Activated naive CD8-positive, alpha-beta T cell treated with anti-CD3 and anti-CD28 coated beads for 36 hours (primary cell): ENCODE results near the gene PEPD. TPM values are rescaled to one million over a fixed set of nuclear protein-coding genes. Genes with fewer than 3 reads are reported as not detected.

ENCODE experiments used
- DNase-seq: peaks from one replicate; pipeline ENCODE4 v3.0.0; 2021
- H3K27ac Mint-ChIP-seq: one replicate; pipeline ENCODE4 v1.8.0; 2022; ENCODE audit warnings: mild to moderate bottlenecking, moderate library complexity, mixed read lengths
- H3K27me3 Mint-ChIP-seq: one replicate; pipeline ENCODE4 v1.8.0; 2022; ENCODE audit warnings: mild to moderate bottlenecking, mixed read lengths
- H3K36me3 Mint-ChIP-seq: one replicate; pipeline ENCODE4 v1.8.0; 2021; ENCODE audit warnings: mild to moderate bottlenecking, mixed read lengths
- H3K4me1 Mint-ChIP-seq: one replicate; pipeline ENCODE4 v1.8.0; 2021; ENCODE audit warnings: mixed read lengths
- H3K4me3 Mint-ChIP-seq: one replicate; pipeline ENCODE4 v1.8.0; 2022; ENCODE audit warnings: mild to moderate bottlenecking, moderate library complexity, mixed read lengths
- H3K9me3 Mint-ChIP-seq: one replicate; pipeline ENCODE4 v1.8.0; 2022; ENCODE audit warnings: mixed read lengths
- total RNA-seq, 2 experiments: library from RNA; stranded (reverse); gene quantifications; one replicate each; pipeline ENCODE4 v1.2.3, GENCODE V29; 2021

PEPD gene
- total RNA-seq, 2 experiments from 2014 or later = 36.3 to 39.4 TPM

- H3K4me3 Mint-ChIP-seq = no peak overlapping the region
- peaks cover 22% of the 10 kb centered on the region for H3K4me1 Mint-ChIP-seq
- no peaks in the 10 kb centered on the region for H3K9me3 Mint-ChIP-seq
- no peaks in the 10 kb centered on the region for H3K27me3 Mint-ChIP-seq
- no peaks in the 10 kb centered on the region for H3K36me3 Mint-ChIP-seq
- no peak for DNase-seq
- H3K27ac Mint-ChIP-seq = no peak overlapping the region
These were observed 2.6 kb upstream of the PEPD start for GRCh38 chr19:33524024-33524664.

DNA sequence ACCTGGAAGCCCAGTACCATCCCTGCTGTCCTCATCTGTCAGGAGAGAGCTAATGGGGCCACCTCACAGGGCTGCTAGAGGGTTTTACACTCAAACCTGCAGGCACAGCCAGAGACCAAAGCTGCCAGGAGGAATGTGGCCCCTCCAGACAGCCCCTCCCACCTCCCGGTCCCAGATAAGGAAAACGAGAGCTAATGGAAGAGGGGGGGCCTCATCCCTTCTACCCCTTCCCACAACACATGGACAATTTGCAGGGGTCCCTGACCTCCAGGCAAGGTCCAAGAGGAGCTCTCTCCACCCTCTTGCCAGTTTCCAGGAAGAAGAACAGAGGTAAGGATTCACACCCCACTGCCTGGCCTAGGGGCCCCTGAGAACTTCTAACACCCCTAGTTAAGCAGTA, 1.6 kb upstream of the PEPD start:
- H3K9me3 Mint-ChIP-seq = no peaks in the 10 kb centered on the region
- no peak overlapping the region for H3K4me3 Mint-ChIP-seq
- peaks cover 24% of the 10 kb centered on the region for H3K4me1 Mint-ChIP-seq
- no peak for DNase-seq
- H3K27me3 Mint-ChIP-seq = no peaks in the 10 kb centered on the region
- H3K36me3 Mint-ChIP-seq = no peaks in the 10 kb centered on the region
- no peak overlapping the region for H3K27ac Mint-ChIP-seq

GRCh38 chr19:33522371-33522662, 726 bp upstream of the PEPD start:
- Mint-ChIP-seq H3K36me3 (no peaks in the 10 kb centered on the region), H3K27ac (peak overlapping the region; percentile 81), H3K4me3 (peak overlapping the region; percentile 94), H3K27me3 (no peaks in the 10 kb centered on the region), H3K4me1 (peaks cover 24% of the 10 kb centered on the region), H3K9me3 (no peaks in the 10 kb centered on the region)
- DNase-seq = no peak

DNA sequence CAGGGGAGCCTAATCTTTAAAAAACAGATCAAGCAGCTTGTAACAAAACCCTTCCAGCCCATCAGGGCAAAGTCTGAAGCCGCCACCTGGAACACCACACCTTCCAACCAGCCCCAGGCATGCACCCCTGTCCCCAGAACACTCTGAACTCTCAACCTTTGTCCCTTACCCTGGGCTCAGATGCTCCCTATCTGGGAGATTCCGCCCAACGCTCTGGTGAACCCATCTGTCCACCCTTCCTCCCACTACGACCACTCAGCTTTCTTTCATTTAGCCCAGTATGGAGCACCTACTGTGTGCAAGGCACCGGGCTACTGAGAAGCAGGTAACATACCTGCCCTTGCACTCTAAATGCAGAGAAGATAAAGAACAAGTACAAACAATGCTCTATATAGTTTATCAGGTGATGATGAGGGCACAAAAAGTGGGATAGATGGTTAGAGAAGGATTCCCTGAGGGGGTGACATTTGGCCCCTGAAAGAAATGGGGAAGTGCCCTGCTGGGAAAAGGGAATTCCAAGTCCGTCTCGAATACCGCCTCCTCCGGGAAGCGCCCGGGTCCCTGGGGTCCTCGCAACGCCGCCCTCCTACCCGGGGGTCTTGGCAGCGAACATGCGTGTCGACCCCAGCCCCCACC, 629 bp downstream of the PEPD start:
- Mint-ChIP-seq H3K36me3 (no peaks in the 10 kb centered on the region), H3K4me1 (peaks cover 26% of the 10 kb centered on the region), H3K4me3 (peak overlapping the region; percentile 94), H3K27ac (peak overlapping the region; percentile 67), H3K27me3 (no peaks in the 10 kb centered on the region), H3K9me3 (no peaks in the 10 kb centered on the region)
- no peak for DNase-seq

- Mint-ChIP-seq H3K27me3 (no peaks in the 10 kb centered on the region), H3K4me1 (peaks cover 29% of the 10 kb centered on the region), H3K27ac (no peak overlapping the region), H3K4me3 (peak overlapping the region; percentile 94), H3K9me3 (no peaks in the 10 kb centered on the region), H3K36me3 (no peaks in the 10 kb centered on the region)
- DNase-seq = no peak
These were observed 1.4 kb downstream of the PEPD start for GRCh38 chr19:33520048-33520643.

DNA sequence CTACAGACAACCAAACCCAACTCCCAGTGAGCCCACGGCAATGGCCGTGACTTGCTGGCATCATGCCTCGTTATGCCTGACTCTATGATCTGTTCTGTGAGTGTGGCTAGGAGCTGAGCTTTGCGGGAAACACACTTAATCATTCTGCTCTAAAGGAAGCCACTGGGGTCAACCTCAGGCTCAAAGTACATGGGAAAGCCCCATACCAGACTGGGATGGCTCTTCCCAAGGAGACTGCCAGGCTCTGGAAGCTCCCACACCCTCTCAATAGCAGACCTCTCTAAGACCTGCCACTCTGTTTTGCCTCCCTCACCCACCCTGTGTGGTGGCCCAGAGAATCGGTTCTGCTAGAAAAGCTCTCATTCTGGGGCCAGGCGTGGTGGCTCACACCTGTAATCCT, 2.2 kb downstream of the PEPD start:
- Mint-ChIP-seq H3K4me1 (peaks cover 31% of the 10 kb centered on the region), H3K27me3 (no peaks in the 10 kb centered on the region), H3K36me3 (no peaks in the 10 kb centered on the region), H3K4me3 (no peak overlapping the region), H3K27ac (no peak overlapping the region), H3K9me3 (no peaks in the 10 kb centered on the region)
- DNase-seq = no peak

- Mint-ChIP-seq H3K27ac (no peak overlapping the region), H3K27me3 (no peaks in the 10 kb centered on the region), H3K36me3 (no peaks in the 10 kb centered on the region)
These were observed 3.0 kb downstream of the PEPD start for GRCh38 chr19:33518541-33518940.

DNA sequence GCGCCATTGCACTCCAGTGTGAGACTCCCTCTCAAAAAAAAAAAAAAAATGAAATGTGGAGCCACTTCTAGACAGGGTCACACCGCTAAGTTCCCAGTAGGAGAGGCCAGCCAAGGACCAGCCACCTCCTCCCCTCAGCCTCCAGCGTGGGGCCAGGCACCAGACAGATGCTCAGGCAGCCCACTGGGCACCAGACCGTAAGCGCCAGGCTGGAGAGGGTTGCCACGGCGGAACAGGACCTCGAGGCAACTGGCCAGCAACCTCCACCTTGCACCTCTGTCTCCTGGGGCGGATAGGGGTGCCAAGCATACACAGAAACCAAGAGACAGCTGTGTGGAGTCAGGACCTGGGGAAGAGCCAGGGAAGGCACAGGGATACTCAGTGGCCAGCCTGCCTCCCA, 3.7 kb downstream of the PEPD start:
- H3K9me3 Mint-ChIP-seq = no peaks in the 10 kb centered on the region
- H3K4me1 Mint-ChIP-seq = peaks cover 31% of the 10 kb centered on the region
- no peak for DNase-seq
- no peaks in the 10 kb centered on the region for H3K36me3 Mint-ChIP-seq
- H3K27me3 Mint-ChIP-seq = no peaks in the 10 kb centered on the region
- H3K27ac Mint-ChIP-seq = no peak overlapping the region
- no peak overlapping the region for H3K4me3 Mint-ChIP-seq

More at GRCh38 chr19:33518541-33518940, 3.0 kb downstream of the PEPD start:
- Mint-ChIP-seq H3K4me1 (peaks cover 31% of the 10 kb centered on the region), H3K9me3 (no peaks in the 10 kb centered on the region), H3K4me3 (no peak overlapping the region)
- no peak for DNase-seq

DNA sequence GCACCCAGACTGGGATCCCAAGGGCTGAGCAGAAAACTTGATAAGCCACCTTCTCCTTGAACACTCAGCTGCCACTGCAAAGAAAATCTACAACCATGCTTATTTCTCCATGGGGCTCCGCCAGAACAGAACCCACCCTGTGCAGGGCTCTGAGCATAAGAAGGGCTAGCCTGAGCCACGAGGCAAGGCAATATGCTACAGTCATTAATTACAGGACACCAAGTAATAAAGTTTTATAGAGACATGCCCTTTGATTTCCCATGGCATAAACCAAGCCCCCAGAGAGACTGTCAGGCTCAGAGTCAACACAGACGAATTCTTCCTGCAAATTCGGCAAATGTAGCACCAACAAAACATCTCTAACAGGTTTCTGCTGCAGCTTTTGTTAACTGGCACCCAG, 5.7 kb downstream of the PEPD start:
- H3K27ac Mint-ChIP-seq = no peak overlapping the region
- DNase-seq = no peak
- H3K9me3 Mint-ChIP-seq = no peaks in the 10 kb centered on the region
- H3K4me3 Mint-ChIP-seq = no peak overlapping the region
- no peaks in the 10 kb centered on the region for H3K27me3 Mint-ChIP-seq
- H3K36me3 Mint-ChIP-seq = no peaks in the 10 kb centered on the region
- peaks cover 20% of the 10 kb centered on the region for H3K4me1 Mint-ChIP-seq

DNA sequence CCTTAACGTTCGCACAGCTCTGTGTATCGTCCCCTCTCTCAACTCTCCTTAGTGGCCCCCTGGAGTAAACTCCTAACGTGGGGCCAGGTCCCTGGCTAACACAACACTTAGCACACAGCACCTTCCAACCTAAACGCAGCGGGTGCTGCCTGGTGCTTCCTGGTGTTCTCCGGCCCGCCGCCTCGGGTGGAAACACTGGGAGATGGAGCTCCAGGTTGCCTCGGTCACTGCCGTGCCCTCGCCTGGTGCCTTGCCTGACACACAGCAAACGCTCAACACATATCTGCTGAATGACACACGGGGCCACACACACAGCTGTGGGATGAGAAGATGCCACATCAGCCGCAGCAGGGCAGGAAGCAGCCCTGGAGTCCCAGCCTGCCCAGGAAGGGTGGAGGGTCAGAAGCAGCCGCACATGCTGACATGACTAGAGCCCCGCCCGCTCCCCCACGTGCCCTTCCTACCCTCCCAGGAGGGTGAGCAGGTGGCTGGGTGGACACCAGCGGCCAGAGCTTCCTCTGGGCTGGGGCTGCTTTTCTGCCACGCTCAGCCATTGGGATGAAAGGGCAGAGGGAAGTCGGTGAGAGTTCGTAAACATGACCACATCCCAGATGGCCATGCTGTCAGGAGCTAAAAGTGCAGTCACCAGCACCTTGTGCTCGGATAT, 6.6 kb downstream of the PEPD start:
- no peaks in the 10 kb centered on the region for H3K9me3 Mint-ChIP-seq

DNA sequence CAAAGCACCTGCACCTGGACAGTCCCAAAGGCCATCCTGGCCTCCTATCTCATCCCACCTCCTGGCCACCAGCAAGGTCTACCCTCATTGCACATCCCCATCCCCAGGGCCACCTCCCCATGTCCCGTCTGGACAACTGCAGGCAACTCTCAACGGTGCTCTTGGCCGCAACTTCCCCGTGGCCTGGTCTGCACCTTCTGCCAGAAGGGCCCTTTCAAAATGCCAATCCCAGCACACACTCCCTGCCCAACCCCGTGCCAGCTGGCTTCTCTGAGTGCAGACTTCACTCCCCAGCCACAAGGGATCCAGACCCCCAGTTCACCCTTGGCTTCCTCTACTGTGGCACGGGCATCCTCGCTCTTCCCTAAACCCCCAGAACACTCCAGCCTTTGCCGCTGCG, 8.2 kb downstream of the PEPD start:
- peaks cover 8% of the 10 kb centered on the region for H3K4me1 Mint-ChIP-seq
- H3K4me3 Mint-ChIP-seq = no peak overlapping the region
- H3K27ac Mint-ChIP-seq = no peak overlapping the region
- no peaks in the 10 kb centered on the region for H3K27me3 Mint-ChIP-seq
- no peak for DNase-seq
- no peaks in the 10 kb centered on the region for H3K36me3 Mint-ChIP-seq
- no peaks in the 10 kb centered on the region for H3K9me3 Mint-ChIP-seq

More for the DNA sequence above, 6.6 kb downstream of the PEPD start:
- Mint-ChIP-seq H3K36me3 (no peaks in the 10 kb centered on the region), H3K4me3 (no peak overlapping the region), H3K27ac (no peak overlapping the region), H3K27me3 (no peaks in the 10 kb centered on the region), H3K4me1 (peaks cover 11% of the 10 kb centered on the region)
- DNase-seq = no peak

DNA sequence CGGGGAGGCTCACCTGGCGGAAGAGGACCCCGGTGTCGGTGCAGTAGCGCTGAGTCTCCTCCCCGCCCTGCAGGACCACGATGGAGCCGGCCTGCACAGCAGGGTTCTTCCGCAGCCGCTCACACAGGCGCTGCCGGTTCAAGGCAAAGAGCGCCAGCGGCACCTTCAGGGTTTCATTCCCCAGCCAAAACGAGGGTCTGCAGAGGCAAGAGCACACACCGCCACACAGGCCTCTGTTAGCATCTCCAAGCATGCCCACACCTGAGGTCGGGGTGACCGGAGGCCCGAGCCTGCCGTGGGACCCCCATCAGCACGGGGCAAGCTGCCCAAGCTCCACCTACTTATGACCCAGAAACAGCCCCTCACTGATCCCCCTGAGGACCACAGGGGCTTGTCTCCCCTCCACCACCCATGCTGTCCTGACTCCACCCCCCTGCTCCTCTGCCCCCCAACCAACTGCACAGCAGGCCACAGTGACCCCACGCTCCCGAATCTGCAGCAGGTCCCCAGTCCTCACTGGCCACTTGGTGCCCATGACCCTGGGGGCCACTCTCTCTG, 8.9 kb downstream of the PEPD start:
- H3K27me3 Mint-ChIP-seq = no peaks in the 10 kb centered on the region
- H3K27ac Mint-ChIP-seq = no peak overlapping the region
- H3K9me3 Mint-ChIP-seq = no peaks in the 10 kb centered on the region
- no peak overlapping the region for H3K4me3 Mint-ChIP-seq
- DNase-seq = no peak
- no peaks in the 10 kb centered on the region for H3K36me3 Mint-ChIP-seq
- peaks cover 7% of the 10 kb centered on the region for H3K4me1 Mint-ChIP-seq

DNA sequence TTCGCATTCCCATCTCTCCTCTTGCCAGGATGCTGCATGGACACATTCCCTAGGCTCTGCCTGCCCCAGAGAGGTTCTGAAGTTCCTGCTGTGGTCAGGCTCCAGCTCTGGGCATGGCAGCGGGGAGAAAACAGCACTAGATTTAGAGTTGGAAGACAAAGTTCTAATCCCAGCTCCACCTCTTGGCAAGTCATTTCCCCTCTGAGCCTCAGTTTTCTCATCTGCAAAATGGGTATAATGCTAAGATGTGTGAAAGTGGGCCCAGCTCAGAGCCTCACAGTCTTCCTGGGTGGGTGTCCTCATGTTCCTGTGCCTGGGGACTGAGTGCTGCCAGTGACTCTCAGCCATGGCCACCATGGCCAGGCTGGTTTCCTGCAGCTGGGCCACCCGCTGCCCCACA, 9.6 kb downstream of the PEPD start:
- Mint-ChIP-seq H3K9me3 (no peaks in the 10 kb centered on the region), H3K36me3 (no peaks in the 10 kb centered on the region), H3K4me1 (peaks cover 7% of the 10 kb centered on the region), H3K27me3 (no peaks in the 10 kb centered on the region), H3K27ac (no peak overlapping the region), H3K4me3 (no peak overlapping the region)
- no peak for DNase-seq

DNA sequence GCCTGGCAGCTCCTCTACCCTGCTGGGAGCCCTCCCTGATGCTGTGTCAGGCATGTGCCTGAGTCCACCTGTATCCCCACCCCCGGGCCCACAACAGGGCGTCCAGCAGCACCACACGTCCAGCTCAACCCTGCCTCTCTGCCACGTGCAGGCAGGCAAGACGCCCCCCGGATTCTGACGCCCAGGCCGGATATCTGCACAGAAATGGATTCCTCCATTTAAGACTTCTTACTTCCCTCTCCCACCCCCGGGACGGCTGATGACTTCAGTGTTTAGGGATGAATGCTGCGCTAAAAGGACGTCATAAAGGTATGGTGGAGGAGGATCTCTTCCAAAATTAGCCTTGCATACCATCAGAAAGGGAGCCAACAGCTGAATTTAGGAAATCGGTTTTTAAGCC, 10.2 kb downstream of the PEPD start:
- peaks cover 4% of the 10 kb centered on the region for H3K9me3 Mint-ChIP-seq
- no peak overlapping the region for H3K4me3 Mint-ChIP-seq
- no peaks in the 10 kb centered on the region for H3K27me3 Mint-ChIP-seq
- H3K27ac Mint-ChIP-seq = no peak overlapping the region
- peaks cover 3% of the 10 kb centered on the region for H3K36me3 Mint-ChIP-seq
- H3K4me1 Mint-ChIP-seq = peaks cover 7% of the 10 kb centered on the region
- DNase-seq = no peak

DNA sequence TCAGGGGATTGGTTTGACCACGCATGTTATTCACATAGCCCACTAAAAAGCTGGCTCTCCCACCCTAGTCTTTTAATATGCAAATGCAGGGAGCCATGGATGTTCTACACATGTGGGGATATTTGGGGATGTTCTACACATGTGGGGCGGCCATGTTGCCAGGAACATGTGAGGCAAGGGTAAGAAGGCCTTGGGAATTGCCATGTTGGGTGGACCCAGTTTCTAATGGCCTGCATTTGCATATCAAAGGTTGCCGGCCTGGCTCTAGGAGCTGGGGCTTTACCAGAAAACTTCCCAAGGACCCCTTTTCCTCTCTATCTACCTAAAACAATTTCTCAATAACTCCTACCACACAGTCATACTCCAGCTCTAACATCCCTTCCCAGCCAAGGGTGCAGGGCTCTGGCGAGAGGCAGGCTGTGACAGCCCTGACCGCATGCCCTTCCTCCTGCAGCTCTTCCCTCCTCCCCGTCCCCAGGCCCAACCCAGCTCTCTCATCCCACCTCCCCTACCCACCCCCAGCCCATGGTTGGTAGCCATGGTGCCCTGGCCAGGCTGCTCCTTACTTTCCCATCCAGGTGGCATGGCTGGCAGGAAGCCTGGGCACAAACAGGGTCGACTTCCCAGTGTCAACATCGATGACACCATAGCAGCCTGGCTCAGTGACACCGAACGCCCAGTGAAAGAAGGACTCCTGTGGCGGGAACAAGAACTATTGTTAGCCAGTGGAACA, 11.0 kb downstream of the PEPD start:
- H3K36me3 Mint-ChIP-seq = peaks cover 6% of the 10 kb centered on the region
- peaks cover 3% of the 10 kb centered on the region for H3K4me1 Mint-ChIP-seq
- H3K9me3 Mint-ChIP-seq = peaks cover 6% of the 10 kb centered on the region

More for the DNA sequence above, 11.0 kb downstream of the PEPD start:
- no peak for DNase-seq
- Mint-ChIP-seq H3K4me3 (no peak overlapping the region), H3K27ac (no peak overlapping the region), H3K27me3 (no peaks in the 10 kb centered on the region)
